ENCODE data around the gene SPATS2. TPM values are rescaled to one million over a fixed set of nuclear protein-coding genes. Genes with fewer than 3 reads are reported as not detected.
A peak's percentile ranks its signal among the peaks of the same experiment; 100 is the strongest.
"Not testable (repeated sequence)": the region's sequence is repeated elsewhere in the genome, so short reads cannot be mapped to it uniquely, and the experiment has no call there.

The SPATS2 gene
- total RNA-seq, 1 donor from 2014 or later: 5.9 TPM

DNA sequence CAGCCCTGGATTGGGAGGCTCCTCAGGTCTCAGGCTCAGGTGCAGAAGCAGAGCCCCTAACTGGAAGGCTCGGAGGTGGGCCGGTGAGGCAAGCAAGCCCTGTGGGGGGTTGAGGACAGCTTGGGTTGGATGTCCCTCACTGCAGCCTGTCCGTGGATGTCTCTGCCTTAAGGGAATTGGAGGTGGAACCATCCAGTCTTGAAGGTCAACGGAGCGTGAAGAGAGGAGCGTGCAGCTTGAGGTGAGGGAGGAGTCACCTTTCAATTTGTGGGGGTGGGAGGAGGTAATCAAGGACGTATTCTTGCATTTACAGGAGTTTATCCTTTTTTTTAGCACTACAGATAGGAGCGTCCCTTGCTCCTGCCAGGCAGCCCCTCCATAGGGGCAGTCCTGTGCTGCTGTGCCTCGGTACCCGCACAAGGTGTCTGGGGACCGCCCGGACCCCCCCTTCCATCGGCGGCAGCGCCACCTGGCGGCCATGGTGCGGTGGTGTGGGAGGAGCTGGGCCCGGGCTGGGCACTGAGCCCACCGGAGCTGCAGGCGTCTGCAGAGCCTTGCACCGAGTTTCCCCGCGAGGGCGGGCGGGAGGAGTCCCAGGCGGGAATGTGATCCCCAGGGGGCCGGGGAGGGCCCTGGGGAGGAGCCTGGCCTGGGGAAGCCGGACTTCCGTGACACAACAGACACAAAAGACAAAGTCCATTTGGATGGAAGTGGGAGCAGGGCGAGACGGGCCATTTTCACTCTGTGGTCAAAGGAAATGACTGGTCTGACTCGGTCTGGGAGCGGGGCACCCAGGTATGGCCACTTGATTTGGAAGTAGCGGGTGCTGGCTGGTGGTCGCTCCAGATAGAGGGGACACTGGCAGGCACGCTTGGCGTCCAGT lies 19.7 kb upstream of the SPATS2 start:
- peak; percentile 99 for DNase-seq (ENCODE audit: low spot score)
- ATAC-seq: peak; percentile 90

GRCh38 chr12:49348781-49349180 lies 18.5 kb upstream of the SPATS2 start:
- no peak for ATAC-seq
- DNase-seq (ENCODE audit: low spot score): peak; percentile 47

- ATAC-seq (no peak), DNase-seq (ENCODE audit: low spot score) (peak; percentile 41)
These were observed 18.0 kb upstream of the SPATS2 start for GRCh38 chr12:49349266-49349665.

DNA sequence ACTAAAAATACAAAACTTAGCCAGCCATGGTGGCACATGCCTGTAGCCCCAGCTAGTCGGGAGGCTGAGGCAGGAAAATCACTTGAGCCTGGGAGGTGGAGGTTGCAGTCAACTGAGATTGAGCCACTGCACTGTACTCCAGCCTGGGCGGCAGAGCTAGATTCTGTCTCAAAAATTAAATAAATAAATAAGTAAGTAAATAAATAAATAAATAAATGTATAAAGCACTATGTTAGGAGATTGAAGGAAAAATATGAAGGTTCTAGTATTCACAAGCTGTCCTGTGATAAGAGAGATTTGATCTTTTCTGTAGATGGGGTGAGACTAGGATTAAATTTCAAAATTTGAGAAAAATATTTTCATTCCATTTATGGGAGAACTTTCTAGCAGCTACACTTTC lies 14.9 kb upstream of the SPATS2 start:
- ATAC-seq: no peak

DNA sequence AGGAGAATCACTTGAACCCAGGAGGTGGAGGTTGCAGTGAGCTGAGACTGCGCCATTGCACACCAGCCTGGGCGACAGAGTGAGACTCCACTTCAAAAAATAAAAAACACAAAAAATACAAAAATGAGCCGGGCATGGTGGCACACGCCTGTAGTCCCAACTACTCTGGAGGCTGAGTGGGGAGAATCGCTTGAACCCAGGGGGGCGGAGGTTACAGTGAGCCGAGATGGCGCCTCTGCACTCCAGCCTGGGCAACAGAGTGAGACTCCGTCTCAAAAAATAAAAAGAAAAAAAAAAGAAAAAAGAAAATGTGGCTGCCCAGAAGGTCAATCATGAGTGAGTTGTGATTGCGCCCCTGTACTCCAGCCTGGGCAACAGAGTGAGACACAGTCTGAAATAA lies 11.3 kb upstream of the SPATS2 start:
- ATAC-seq (no peak), DNase-seq (ENCODE audit: low spot score) (peak; percentile 15)

More for the DNA sequence above, 14.9 kb upstream of the SPATS2 start:
- peak; percentile 18 for DNase-seq (ENCODE audit: low spot score)

DNA sequence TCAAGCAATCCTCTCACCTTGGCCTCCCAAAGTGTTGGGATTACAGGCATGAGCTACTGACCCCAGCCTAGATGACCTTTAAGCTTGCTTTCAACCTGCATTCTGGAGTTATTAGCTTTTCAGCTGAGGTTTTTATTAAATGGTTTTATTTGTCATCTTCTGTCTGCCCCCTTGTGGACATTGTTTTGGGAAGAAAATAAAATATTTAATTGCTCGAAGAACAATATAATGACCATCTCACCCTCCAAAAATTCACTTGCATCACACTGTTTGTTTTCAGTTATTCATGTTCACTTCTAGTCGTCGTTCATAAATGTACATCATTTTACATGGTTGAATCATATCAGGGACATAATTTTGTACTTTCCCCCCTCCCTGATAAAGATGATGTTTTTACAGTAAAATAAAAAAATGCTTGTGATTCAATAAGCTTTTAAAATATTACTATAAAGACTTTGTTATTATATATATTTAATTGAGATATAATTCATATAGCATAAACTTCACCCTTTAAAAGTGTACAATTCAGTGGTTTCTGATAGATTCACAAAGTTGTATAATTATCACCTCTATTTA lies 10.1 kb upstream of the SPATS2 start:
- ATAC-seq (peak; percentile 62), DNase-seq (ENCODE audit: low spot score) (no peak)

DNA sequence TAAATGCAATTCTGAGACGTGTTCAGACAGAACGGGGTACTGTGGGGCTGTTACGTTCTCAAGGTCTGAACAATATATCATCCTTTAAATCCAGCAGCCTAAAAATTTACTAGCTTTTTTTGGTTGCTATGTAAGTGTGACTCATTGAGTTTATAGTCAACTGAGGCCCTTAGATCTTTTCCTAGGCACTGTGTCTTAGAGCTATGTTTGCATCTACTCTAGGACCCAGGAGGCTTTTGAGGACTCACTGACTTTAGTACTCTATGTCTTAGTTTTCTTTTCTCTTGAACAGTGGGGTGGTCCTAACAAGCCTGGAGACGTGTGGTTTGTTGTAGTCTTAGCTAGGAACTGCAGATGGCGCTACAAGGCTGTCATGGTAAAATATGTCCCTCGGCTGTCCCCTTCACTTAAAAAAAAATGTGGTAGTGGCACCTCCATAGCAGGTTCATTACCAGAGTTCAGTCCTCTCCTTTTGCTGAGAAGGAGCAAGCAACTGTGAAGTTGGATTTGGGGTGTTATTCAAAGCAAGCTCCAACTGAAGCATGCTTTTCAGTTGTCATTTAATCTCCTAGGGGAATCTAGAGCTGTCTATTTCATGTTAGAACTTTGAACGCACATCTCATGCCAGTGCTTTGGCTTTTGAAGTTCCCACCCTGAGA lies 8.7 kb upstream of the SPATS2 start:
- ATAC-seq (peak; percentile 90), DNase-seq (ENCODE audit: low spot score) (peak; percentile 44)

DNA sequence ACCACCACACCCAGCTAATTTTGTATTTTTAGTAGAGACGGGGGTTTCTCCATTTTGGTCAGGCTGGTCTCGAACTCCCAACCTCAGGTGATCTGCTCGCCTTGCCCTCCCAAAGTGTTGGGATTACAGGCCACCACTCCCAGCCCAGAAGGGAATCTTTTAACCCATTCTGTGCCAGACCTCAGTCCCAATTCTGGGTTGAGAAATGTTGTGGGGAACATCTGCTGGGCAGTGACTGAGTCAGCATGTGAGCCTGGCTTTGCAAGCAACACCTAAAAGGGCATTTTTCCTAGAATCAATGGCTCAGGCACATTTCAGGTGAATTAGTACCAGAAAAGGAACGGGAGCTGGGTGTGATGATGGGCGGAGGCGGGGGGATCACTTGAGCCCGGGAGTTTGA lies 7.6 kb upstream of the SPATS2 start:
- DNase-seq (ENCODE audit: low spot score) (peak; percentile 22), ATAC-seq (no peak)

DNA sequence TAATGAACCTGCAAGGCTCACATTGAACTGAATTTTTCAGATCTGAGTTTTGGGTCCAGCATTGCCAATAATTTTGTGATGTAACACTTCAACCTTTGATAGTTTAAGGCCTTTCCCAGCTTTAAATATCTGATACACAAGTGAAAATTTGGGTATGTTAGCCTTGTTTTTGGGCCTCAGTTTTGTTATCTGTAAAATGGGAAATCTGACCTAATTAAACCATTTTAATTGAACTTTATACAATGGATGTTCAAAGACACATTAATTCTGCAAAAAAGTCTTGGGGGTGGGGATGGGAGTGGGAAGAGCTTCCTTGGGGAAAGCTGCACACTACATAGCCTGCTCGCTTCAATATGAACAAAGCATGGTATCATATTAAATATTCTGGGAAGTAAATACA lies 5.2 kb upstream of the SPATS2 start:
- ATAC-seq (no peak), DNase-seq (ENCODE audit: low spot score) (no peak)

GRCh38 chr12:49364989-49365388 lies 2.3 kb upstream of the SPATS2 start:
- no peak for ATAC-seq
- no peak for DNase-seq (ENCODE audit: low spot score)

DNA sequence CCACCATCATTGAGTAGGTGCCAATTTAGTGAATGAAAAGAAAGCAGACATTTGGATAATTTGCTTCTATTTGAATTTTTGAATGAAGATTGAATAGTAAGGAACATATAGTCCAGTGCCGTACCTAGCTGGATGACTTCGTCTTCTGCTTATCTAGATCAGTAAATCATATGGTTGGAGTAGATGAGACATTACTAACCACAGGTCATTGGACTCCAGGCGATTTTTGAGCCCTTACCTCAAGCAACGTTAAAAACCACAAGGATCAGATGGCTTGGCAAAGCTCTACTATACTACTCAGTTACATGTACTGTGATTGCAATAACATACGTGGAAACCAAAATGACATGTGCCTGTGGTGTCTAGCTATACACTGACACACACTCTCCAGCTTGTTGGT lies 1.7 kb upstream of the SPATS2 start:
- ATAC-seq: no peak
- DNase-seq (ENCODE audit: low spot score): no peak

DNA sequence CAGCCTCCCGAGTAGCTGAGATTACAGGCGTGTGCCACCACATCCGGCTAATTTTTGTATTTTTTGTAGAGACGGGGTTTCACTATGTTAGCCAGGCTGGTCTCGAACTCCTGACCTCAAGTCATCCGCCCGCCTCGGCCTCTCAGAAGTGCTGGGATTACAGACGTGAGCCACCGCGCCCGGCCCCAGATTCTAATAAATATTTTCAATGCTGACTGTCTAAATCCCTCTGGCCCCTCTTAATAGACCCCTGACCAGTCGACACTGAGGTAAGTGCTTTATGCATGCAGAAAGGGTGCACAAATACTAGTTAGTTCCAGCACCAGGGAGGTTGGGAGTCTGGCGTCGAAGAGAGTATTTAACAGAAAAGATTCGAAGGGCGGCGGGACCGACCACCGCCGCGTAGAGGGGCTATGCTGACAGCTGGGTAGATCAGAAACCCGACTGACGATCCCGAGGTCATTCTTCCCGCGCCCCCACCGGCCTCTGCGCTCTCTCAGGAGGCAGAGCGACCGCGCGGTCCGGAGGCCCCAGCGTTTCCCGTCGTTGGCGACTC lies 1.1 kb upstream of the SPATS2 start:
- DNase-seq (ENCODE audit: low spot score) (no peak), ATAC-seq (peak; percentile 38)

GRCh38 chr12:49366652-49367380 lies 446 bp upstream of the SPATS2 start:
- ATAC-seq: peak; percentile 92
- peak; percentile 93 for DNase-seq (ENCODE audit: low spot score)

DNA sequence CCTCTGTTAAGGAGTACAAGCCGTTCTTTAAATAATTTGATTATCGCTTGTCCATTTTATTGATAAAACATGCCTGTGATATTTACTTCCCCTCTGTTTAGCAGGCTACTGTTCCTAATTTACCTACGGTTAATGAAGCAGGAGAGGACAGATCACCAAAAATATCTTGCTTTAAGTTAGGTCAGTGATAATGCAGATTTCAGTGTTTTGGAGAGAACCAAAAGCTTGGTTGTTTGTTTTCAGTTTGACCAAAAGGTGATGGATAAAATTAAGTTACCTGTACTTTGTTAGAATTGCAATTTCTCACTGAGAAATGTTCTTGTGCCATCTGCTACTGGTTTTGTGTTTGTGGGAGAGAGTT lies 958 bp downstream of the SPATS2 start:
- DNase-seq (ENCODE audit: low spot score) (no peak), ATAC-seq (no peak)

GRCh38 chr12:49369411-49370145 lies 2.3 kb downstream of the SPATS2 start:
- ATAC-seq (no peak), DNase-seq (ENCODE audit: low spot score) (no peak)

- DNase-seq (ENCODE audit: low spot score) (peak; percentile 31), ATAC-seq (no peak)
These were observed 3.3 kb downstream of the SPATS2 start for GRCh38 chr12:49370539-49370938.

DNA sequence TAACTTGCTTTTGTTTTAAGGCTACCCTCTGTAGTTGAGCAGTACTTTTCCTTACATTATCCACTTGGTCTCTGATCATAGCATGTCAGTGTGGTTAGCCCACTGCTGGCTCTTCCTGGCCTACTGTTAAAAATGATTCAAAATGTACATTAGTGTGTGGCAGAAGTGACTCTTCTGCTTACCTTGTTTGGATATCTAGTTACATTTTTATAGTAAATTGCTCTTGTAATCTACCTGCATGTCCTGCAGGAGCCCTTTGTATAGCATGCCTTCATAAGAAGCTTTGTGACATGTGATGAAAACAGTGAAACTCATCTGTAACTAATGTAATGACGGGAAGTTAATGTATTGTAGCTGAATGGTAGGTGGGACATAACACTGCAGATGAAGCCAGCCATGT lies 8.1 kb downstream of the SPATS2 start:
- ATAC-seq (no peak), DNase-seq (ENCODE audit: low spot score) (no peak)

- DNase-seq (ENCODE audit: low spot score) (no peak), ATAC-seq (no peak)
These were observed 10.1 kb downstream of the SPATS2 start for GRCh38 chr12:49377386-49377785.

DNA sequence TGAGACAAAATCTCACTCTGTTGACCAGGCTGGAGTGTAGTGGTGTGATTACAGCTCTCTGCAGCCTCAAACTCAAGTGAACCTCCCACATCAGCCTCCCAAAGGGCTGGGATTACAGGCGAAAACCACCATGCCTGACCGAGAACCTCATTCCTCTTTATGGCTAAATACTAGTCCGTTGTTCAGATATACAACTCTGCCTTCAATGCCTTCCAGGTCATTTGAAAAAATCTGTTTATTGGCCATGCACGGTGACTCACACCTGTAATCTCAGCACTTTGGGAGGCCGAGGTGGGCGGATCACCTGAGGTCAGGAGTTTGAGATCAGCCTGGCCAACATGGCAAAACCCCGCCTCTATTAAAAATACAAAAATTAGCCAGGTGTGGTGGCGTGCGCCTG lies 12.9 kb downstream of the SPATS2 start:
- DNase-seq (ENCODE audit: low spot score): not testable (repeated sequence)

GRCh38 chr12:49388682-49389386 lies 21.6 kb downstream of the SPATS2 start:
- ATAC-seq (no peak), DNase-seq (ENCODE audit: low spot score) (no peak)

More for the DNA sequence above, 12.9 kb downstream of the SPATS2 start:
- ATAC-seq: not testable (repeated sequence)
